ENCODE measurements around the gene DEF6.
A peak's percentile ranks its signal among the peaks of the same experiment; 100 is the strongest.

Gene DEF6, protein sequence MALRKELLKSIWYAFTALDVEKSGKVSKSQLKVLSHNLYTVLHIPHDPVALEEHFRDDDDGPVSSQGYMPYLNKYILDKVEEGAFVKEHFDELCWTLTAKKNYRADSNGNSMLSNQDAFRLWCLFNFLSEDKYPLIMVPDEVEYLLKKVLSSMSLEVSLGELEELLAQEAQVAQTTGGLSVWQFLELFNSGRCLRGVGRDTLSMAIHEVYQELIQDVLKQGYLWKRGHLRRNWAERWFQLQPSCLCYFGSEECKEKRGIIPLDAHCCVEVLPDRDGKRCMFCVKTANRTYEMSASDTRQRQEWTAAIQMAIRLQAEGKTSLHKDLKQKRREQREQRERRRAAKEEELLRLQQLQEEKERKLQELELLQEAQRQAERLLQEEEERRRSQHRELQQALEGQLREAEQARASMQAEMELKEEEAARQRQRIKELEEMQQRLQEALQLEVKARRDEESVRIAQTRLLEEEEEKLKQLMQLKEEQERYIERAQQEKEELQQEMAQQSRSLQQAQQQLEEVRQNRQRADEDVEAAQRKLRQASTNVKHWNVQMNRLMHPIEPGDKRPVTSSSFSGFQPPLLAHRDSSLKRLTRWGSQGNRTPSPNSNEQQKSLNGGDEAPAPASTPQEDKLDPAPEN

GRCh38 chr6:35297601-35298481 is at the start of gene DEF6:
Gene DEF6 (plus strand): TSS chr6:35297818. CDS start chr6:35297857, 39 bp downstream.
- DNase-seq = peak; percentile 74

- peak; percentile 39 for DNase-seq
Observed at GRCh38 chr6:35248300-35248699, 49.3 kb upstream of the DEF6 start.

GRCh38 chr6:35248965-35249364 is 48.7 kb upstream of the DEF6 start:
- no peak for DNase-seq

DNA sequence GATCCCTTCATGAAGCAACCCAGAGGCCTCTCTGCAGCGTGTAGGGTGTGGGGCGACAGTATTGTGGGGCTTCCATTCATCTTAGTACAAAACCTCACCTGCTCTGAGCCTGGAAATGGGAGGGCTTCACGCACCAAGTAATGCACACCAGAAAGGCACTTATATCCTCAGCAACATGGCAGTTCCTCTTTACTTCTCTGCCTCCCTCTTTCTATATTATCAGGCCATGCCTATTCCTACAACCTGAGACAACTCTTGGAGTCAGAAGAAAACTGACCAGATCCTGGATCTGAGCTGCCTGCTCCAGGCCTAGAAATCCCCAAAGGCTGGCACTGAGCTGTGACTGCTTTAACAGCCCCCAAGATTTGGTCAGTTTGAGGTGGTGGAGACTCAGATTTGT is 45.7 kb upstream of the DEF6 start:
- DNase-seq = no peak

GRCh38 chr6:35253249-35253648 is 44.4 kb upstream of the DEF6 start:
- no peak for DNase-seq

GRCh38 chr6:35258336-35258735 is 39.3 kb upstream of the DEF6 start:
- DNase-seq = no peak

DNA sequence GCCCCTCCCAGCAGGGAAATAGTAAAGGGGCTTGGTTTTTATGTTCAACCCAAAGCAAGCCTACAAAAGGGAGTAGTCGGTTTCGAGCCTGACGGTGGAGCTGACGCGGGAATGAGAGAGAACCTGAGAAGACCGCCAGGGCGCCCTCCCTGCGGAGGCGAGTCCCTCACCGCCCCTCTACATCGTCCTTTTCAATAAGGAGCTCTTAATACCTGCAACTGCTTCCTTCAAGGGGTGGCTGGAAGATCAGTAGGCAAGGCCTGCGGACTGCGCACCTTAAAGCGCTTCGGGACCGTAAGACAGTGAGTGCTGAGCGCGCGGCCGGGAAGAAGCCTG is 38.8 kb upstream of the DEF6 start:
- no peak for DNase-seq

DNA sequence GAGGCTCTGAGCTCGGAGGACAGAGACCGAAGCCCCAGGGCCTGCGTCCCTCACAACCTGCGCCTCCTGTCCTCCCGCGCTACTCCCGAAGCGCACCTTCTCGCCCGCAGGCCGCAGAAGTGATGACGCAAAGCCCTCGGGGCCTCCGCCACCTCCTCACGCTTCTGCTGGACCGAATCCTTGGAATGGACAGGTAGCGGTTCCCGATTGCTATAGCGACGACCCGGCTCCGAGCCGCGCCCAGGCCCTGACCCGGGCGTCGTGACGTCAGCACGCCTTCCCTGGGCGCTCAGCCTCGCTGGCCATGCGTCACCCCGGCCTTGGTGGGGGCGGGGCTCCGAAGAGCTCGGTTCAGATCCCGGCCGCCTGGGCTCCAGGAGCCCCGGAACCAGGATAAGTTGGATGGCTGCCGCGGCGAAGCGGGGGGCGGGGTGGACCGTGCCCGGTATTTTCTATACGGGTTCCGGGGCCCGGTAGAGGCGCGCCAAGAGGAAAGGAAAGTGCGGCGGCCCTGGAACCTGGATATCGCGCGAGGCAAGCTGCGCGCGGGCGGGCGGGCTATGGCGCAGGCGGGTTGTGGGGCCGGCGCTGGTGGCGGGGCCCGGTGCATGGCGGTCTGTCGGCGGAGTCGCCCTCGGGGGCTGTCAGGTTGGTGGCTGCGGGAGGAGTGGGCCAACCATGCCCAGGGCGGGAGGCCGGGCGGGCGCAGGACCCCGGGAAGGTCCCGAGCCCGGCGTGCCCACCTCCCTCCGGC is 38.2 kb upstream of the DEF6 start, which contains the start of gene ZNF76:
Gene ZNF76, plus strand, starts transcription at position 542 of the 754 bp plus-strand sequence. CDS start 21,417 bp downstream, outside the sequence.
- peak; percentile 97 for DNase-seq

GRCh38 chr6:35259948-35260590 is 37.5 kb upstream of the DEF6 start:
- peak; percentile 54 for DNase-seq

DNA sequence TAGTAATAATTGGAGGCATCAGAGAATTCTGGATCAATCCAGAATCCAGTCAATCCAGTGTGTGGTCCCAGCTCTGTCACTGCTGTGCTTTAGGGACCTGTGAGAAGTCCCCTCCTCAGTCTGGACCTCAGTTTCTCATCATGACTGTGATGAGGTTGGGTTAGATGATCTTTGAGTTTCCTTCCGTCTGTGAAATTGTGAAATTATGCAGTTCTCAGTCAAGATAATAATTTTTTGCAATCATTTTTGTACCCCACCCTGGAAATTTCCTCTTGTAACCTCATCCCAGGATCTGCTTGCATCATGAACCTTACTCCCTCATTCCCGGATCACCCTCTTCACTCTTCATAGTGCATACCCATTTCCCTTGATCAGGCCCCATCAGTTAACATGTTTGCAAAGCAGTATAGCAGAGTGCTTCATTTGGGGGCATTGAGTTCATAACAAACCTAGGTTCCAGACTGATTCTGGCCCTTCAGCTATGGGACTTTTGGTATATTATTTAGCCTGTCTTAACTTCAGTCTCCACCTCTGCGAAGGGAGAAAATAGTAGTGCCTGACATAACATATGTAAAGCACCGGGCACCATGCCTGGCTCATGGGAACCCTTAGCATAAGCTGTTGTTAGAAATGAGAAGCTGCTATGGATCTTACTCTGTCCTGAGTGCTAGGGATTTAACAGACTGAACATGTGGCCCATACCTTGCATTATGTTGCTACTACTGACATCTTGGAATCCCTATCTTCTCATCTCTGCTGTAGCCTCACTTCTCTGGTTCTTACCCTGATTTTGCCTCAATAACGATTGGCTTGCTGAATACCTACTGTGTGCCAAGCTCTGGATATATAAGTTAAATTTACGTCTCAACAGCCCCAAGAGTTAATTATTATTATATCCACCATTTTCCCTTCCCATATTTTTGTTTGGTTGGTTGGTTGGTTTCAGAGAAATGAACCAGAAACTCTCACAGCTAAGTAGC is 36.7 kb upstream of the DEF6 start:
- DNase-seq = no peak

GRCh38 chr6:35262596-35262995 is 35.0 kb upstream of the DEF6 start:
- DNase-seq = peak; percentile 54

DNA sequence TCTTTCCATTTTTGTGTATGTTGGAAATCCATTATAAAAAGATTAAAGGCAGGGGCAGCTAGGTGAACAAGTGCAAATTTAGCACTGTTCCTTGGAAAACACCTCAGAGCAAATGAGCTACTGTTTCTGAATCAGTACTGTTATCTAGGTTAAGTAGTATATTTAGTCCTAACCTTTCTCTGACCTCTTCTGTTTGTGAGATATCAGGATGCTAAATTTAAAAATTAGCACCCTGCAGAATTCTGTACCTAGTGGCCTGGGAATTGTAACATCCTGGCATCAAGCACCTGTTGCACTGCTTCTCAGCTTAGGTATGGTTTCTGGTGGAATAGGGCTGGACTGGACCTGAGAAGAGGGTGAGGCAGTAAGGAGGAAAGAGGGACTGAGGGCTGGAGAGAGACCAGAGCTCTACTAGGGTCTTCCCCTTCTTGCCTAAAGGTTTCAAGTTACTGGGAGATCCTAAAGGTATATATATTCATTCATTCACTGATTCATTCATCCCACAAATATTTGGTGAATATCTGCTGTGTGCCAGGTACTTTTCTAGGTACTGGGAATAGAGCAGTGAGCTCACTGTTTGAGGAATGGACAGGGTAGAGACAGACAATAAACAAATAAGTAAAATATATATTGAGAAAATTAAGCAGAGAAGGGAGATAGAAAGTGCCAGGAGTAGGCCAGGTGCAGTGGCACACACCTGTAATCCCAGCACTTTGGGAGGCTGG is 32.9 kb upstream of the DEF6 start:
- no peak for DNase-seq

DNA sequence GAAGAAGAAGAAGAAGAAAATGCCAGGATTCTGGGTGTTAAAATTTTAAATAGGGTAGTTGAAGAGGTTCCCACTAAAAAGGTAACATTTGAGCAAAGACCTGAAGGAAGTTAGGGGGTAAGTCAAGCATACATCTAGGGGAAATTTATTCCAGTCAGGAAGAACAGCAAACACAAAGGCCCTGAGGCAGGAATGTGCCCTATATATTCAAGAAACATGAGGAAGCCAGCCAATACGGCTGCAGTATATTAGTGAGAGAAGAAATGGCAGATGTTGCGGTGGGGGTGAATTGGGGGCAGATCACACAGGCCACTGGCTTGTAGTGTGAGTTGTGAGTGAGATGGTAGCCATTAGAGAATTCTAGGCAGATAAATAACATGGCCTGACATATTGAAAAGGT is 32.1 kb upstream of the DEF6 start:
- DNase-seq = no peak

DNA sequence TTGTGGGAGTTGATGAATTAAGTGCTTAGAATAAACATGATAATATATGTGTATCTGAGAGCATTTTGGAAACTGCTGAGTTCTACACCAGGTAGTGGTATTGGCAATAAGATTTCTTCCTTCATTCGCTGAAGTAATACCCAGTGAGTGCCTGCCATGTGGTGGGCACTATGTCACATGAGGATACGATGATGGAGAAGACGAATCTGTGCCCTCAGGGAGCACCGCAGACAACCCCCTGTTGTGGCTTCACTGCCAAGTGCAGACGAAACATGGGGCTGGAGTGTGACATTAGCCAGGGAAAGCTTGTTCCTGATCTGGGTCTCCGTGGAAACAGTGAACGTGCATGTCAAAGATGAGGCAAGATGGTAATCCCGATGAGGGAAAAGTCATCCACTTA is 30.2 kb upstream of the DEF6 start:
- no peak for DNase-seq

DNA sequence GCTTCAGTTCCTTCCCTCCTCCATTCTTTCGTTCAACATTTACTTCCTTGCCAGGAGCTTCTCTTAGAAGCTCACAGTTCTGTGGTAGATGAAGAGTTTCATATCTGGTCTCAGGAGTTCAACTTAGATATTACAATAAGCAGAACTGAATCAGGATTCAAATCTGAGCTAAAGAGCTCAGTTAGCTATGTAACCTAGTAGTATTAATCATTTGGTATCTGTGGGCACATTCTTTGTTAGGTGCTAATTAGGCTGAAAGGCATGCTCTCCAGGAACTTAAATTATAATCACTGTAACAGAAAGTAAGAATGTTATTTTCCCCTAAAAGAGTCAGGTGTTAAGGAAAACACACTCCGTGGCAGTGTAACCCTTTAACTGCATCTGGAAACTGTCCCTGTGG is 29.7 kb upstream of the DEF6 start:
- no peak for DNase-seq

- no peak for DNase-seq
Observed at GRCh38 chr6:35272005-35272404, 25.6 kb upstream of the DEF6 start.

- DNase-seq = no peak
Observed at GRCh38 chr6:35273822-35274559, 23.6 kb upstream of the DEF6 start.

DNA sequence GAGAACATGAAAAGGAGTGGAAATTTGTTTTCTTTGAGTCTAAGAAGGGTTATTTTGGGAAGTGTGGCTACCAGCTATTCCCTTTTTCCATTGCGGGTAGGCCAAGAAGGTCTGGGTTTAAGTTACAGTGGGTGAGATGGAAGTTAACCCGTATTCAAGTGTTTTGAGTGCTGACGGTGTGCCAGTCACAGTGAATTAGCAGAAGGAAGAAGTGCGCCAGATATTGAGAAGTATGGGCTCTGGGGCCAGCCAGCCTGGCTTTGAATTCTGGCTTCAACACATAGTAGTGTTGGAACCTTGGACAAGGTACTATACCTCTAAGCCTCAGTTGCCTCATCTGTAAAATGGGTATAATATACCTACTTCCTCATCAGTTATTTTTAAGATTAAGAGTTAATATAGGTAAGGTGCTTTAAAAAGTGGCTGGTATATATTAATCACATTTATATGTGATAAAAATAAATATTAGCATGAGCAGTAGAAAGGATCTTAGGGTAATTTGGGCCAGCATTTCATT is 21.8 kb upstream of the DEF6 start:
- DNase-seq = no peak

DNA sequence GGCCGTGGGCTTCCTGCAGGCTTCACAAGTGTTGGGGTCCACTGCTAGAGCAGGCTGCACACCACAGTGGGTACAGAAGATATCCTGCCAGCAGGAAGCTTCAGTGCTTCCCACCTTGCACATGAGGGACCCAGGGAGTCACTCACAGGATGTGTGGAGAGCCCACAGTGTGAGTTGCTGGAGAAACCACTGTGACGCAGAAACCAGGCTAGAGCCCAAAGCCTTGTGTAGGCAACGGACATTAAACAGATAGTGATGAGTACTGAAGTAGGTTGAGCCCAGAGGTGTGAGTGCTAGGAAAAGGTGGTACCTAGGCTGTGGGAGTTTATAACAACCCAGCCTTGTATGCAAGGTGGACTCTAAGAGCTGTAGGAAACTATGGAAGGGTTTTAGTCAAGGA is 18.9 kb upstream of the DEF6 start:
- DNase-seq = no peak

Data from EL (cell line).